HS-5 (cell line): ENCODE results near the gene ARSA.
"Not testable (repeated sequence)": the region's sequence is repeated elsewhere in the genome, so short reads cannot be mapped to it uniquely, and the experiment has no call there.

Experiments used
- DNase-seq: peaks from one replicate; pipeline ENCODE4 v3.0.0-alpha.2; 2012; ENCODE audit warnings: low read depth

ARSA gene

GRCh38 chr22:50654664-50655063 is 26.7 kb upstream of the ARSA start:
- DNase-seq = not testable (repeated sequence)

- DNase-seq = no peak
Observed at GRCh38 chr22:50653256-50653655, 25.3 kb upstream of the ARSA start.

GRCh38 chr22:50643821-50644101 is 15.8 kb upstream of the ARSA start:
- DNase-seq = not testable (repeated sequence)

GRCh38 chr22:50643021-50643820 is 15.3 kb upstream of the ARSA start:
- not testable (repeated sequence) for DNase-seq

- no peak for DNase-seq
Observed at GRCh38 chr22:50641696-50642607, 14.0 kb upstream of the ARSA start.

GRCh38 chr22:50640857-50641647 is 13.1 kb upstream of the ARSA start:
- DNase-seq = no peak

GRCh38 chr22:50640296-50640695 is 12.3 kb upstream of the ARSA start:
- not testable (repeated sequence) for DNase-seq

GRCh38 chr22:50635591-50635990 is 7.6 kb upstream of the ARSA start:
- DNase-seq = no peak

GRCh38 chr22:50633771-50634170 is 5.8 kb upstream of the ARSA start:
- no peak for DNase-seq

- no peak for DNase-seq
Observed at GRCh38 chr22:50633086-50633485, 5.1 kb upstream of the ARSA start.

- no peak for DNase-seq
Observed at GRCh38 chr22:50630376-50630775, 2.4 kb upstream of the ARSA start.

- no peak for DNase-seq
Observed at GRCh38 chr22:50628543-50629134, 687 bp upstream of the ARSA start.

- DNase-seq = no peak
Observed at GRCh38 chr22:50626850-50627641, 906 bp downstream of the ARSA start.

GRCh38 chr22:50626314-50626849 is 1.6 kb downstream of the ARSA start:
- no peak for DNase-seq

GRCh38 chr22:50625568-50626313 is 2.2 kb downstream of the ARSA start:
- no peak for DNase-seq

- no peak for DNase-seq
Observed at GRCh38 chr22:50625131-50625567, 2.8 kb downstream of the ARSA start.

GRCh38 chr22:50624347-50625130 is 3.4 kb downstream of the ARSA start:
- DNase-seq = no peak

GRCh38 chr22:50622723-50623327 is 5.1 kb downstream of the ARSA start:
- no peak for DNase-seq
